SJSA1 (cell line): Measurements from ENCODE around the gene PDK3. TPM values are rescaled to one million over a fixed set of nuclear protein-coding genes. Genes with fewer than 3 reads are reported as not detected.

Experiments used
- DNase-seq, 2 experiments: peaks; one replicate each; pipeline ENCODE4 v3.0.0-alpha.2; 2015 to 2020; ENCODE audit warnings: low spot score in 2 of 2, low read depth in 1 of 2
- H3K27ac ChIP-seq: fragments of 250-450 bp; sonication (Bioruptor Pico); 2 replicates; pipeline ENCODE4 v1.5.1; 2020; ENCODE audit warnings: mild to moderate bottlenecking, moderate library complexity
- H3K27me3 ChIP-seq: fragments of 250-450 bp; sonication (Bioruptor Pico); replicated peaks from 2 replicates; pipeline ENCODE4 v1.5.1; 2020; ENCODE audit warnings: mild to moderate bottlenecking, moderate library complexity
- H3K36me3 ChIP-seq: fragments of 250-450 bp; sonication (Bioruptor Pico); 2 replicates; pipeline ENCODE4 v1.5.1; 2020; ENCODE audit warnings: mild to moderate bottlenecking
- H3K4me1 ChIP-seq: fragments of 250-450 bp; sonication (Bioruptor Pico); replicated peaks from 2 replicates; pipeline ENCODE4 v1.6.1; 2021; ENCODE audit warnings: mild to moderate bottlenecking
- H3K4me3 ChIP-seq: fragments of 250-450 bp; sonication (Bioruptor Pico); 2 replicates; pipeline ENCODE4 v1.5.1; 2020; ENCODE audit warnings: mild to moderate bottlenecking
- H3K9me3 ChIP-seq: fragments of 250-450 bp; sonication (Bioruptor Pico); replicated peaks from 2 replicates; pipeline ENCODE4 v1.5.1; 2020; ENCODE audit warnings: mild to moderate bottlenecking
- total RNA-seq: library from RNA; depleted of rRNA; stranded (reverse); fragments of >200 nt; shearing (Covaris generic); gene quantifications from 2 replicates; pipeline ENCODE4 v1.2.3, GENCODE V29; 2014; rRNA removed

Gene PDK3
- total RNA-seq, 1 experiment from 2014 or later, result 1.6 TPM

- Histone ChIP-seq H3K4me1 (no peaks in the 10 kb centered on the region), H3K27ac (no peak overlapping the region), H3K36me3 (no peaks in the 10 kb centered on the region), H3K4me3 (no peak overlapping the region), H3K9me3 (no peaks in the 10 kb centered on the region), H3K27me3 (no peaks in the 10 kb centered on the region)
- no peak for DNase-seq
Measured at GRCh38 chrX:24542756-24543155, 77.7 kb downstream of the PDK3 start.

GRCh38 chrX:24547961-24548360 is 82.9 kb downstream of the PDK3 start:
- no peak overlapping the region for H3K27ac ChIP-seq
- no peaks in the 10 kb centered on the region for H3K9me3 ChIP-seq
- no peaks in the 10 kb centered on the region for H3K4me1 ChIP-seq
- no peaks in the 10 kb centered on the region for H3K27me3 ChIP-seq
- H3K4me3 ChIP-seq, result no peak overlapping the region
- DNase-seq, result no peak
- no peaks in the 10 kb centered on the region for H3K36me3 ChIP-seq

GRCh38 chrX:24550166-24550565 is 85.1 kb downstream of the PDK3 start:
- no peak for DNase-seq
- Histone ChIP-seq H3K27me3 (no peaks in the 10 kb centered on the region), H3K4me3 (no peak overlapping the region), H3K9me3 (no peaks in the 10 kb centered on the region), H3K4me1 (no peaks in the 10 kb centered on the region), H3K36me3 (no peaks in the 10 kb centered on the region), H3K27ac (no peak overlapping the region)

GRCh38 chrX:24553011-24553410 is 87.9 kb downstream of the PDK3 start:
- no peak overlapping the region for H3K4me3 ChIP-seq
- DNase-seq, result no peak
- no peaks in the 10 kb centered on the region for H3K9me3 ChIP-seq
- H3K36me3 ChIP-seq, result no peaks in the 10 kb centered on the region
- H3K4me1 ChIP-seq, result no peaks in the 10 kb centered on the region
- no peak overlapping the region for H3K27ac ChIP-seq
- H3K27me3 ChIP-seq, result no peaks in the 10 kb centered on the region

GRCh38 chrX:24561121-24561520 is 96.0 kb downstream of the PDK3 start:
- no peaks in the 10 kb centered on the region for H3K9me3 ChIP-seq
- no peaks in the 10 kb centered on the region for H3K4me1 ChIP-seq
- no peak for DNase-seq
- H3K36me3 ChIP-seq, result no peaks in the 10 kb centered on the region
- no peaks in the 10 kb centered on the region for H3K27me3 ChIP-seq
- no peak overlapping the region for H3K27ac ChIP-seq
- H3K4me3 ChIP-seq, result no peak overlapping the region

- Histone ChIP-seq H3K9me3 (no peaks in the 10 kb centered on the region), H3K4me1 (no peaks in the 10 kb centered on the region), H3K4me3 (no peak overlapping the region), H3K36me3 (no peaks in the 10 kb centered on the region), H3K27ac (no peak overlapping the region), H3K27me3 (no peaks in the 10 kb centered on the region)
- DNase-seq, result no peak
Measured at GRCh38 chrX:24563291-24564010, 98.4 kb downstream of the PDK3 start.

GRCh38 chrX:24566240-24566639 is 101.2 kb downstream of the PDK3 start:
- no peak for DNase-seq

GRCh38 chrX:24567169-24567568 is 102.1 kb downstream of the PDK3 start:
- no peaks in the 10 kb centered on the region for H3K9me3 ChIP-seq
- H3K4me1 ChIP-seq, result no peaks in the 10 kb centered on the region
- H3K4me3 ChIP-seq, result no peak overlapping the region
- no peaks in the 10 kb centered on the region for H3K27me3 ChIP-seq
- H3K27ac ChIP-seq, result no peak overlapping the region
- DNase-seq, result no peak
- H3K36me3 ChIP-seq, result no peaks in the 10 kb centered on the region

More at GRCh38 chrX:24566240-24566639, 101.2 kb downstream of the PDK3 start:
- H3K9me3 ChIP-seq, result no peaks in the 10 kb centered on the region
- H3K27ac ChIP-seq, result no peak overlapping the region
- H3K36me3 ChIP-seq, result no peaks in the 10 kb centered on the region
- H3K27me3 ChIP-seq, result no peaks in the 10 kb centered on the region
- no peak overlapping the region for H3K4me3 ChIP-seq
- no peaks in the 10 kb centered on the region for H3K4me1 ChIP-seq

GRCh38 chrX:24574743-24575142 is 109.7 kb downstream of the PDK3 start:
- H3K27me3 ChIP-seq, result no peaks in the 10 kb centered on the region
- no peak for DNase-seq
- no peak overlapping the region for H3K27ac ChIP-seq
- no peak overlapping the region for H3K4me3 ChIP-seq
- H3K36me3 ChIP-seq, result no peaks in the 10 kb centered on the region
- H3K9me3 ChIP-seq, result no peaks in the 10 kb centered on the region
- no peaks in the 10 kb centered on the region for H3K4me1 ChIP-seq

- Histone ChIP-seq H3K9me3 (no peaks in the 10 kb centered on the region), H3K4me3 (no peak overlapping the region), H3K27me3 (no peaks in the 10 kb centered on the region), H3K27ac (no peak overlapping the region), H3K4me1 (no peaks in the 10 kb centered on the region), H3K36me3 (no peaks in the 10 kb centered on the region)
- no peak for DNase-seq
Measured at GRCh38 chrX:24575496-24575895, 110.4 kb downstream of the PDK3 start.

GRCh38 chrX:24577091-24577490 is 112.0 kb downstream of the PDK3 start:
- no peak overlapping the region for H3K27ac ChIP-seq
- no peak overlapping the region for H3K4me3 ChIP-seq
- no peaks in the 10 kb centered on the region for H3K27me3 ChIP-seq
- DNase-seq, result no peak
- H3K36me3 ChIP-seq, result no peaks in the 10 kb centered on the region
- H3K4me1 ChIP-seq, result no peaks in the 10 kb centered on the region
- H3K9me3 ChIP-seq, result no peaks in the 10 kb centered on the region

Other genes starting within 250 kb of the PDK3 start
- not detected in 2 replicates for gene SUPT20HL2, start 151.2 kb upstream of the PDK3 start, total RNA-seq
- not detected in 2 replicates for gene SUPT20HL1, start 104.6 kb upstream of the PDK3 start, total RNA-seq
- not detected in 2 replicates for gene PCYT1B, start 182.1 kb downstream of the PDK3 start, total RNA-seq
- 30.0 and 36.0 TPM in 2 replicates for gene POLA1, start 228.6 kb downstream of the PDK3 start, total RNA-seq